GM12891 (cell line): Measurements from ENCODE around the gene WNT10A.

ENCODE experiments used
- POLR2A ChIP-seq: IDR thresholded peaks from 2 replicates; pipeline ENCODE4 v1.6.1; 2011; ENCODE audit warnings: low read depth, low read length, control low read depth
- POLR2AphosphoS5 ChIP-seq: IDR thresholded peaks from 2 replicates; pipeline ENCODE4 v1.6.1; 2011; ENCODE audit warnings: low read depth, low read length, control low read depth
- SPI1 ChIP-seq: IDR thresholded peaks from 2 replicates; pipeline ENCODE4 v1.6.1; 2011; ENCODE audit warnings: low read depth, low read length, control low read depth

DNA sequence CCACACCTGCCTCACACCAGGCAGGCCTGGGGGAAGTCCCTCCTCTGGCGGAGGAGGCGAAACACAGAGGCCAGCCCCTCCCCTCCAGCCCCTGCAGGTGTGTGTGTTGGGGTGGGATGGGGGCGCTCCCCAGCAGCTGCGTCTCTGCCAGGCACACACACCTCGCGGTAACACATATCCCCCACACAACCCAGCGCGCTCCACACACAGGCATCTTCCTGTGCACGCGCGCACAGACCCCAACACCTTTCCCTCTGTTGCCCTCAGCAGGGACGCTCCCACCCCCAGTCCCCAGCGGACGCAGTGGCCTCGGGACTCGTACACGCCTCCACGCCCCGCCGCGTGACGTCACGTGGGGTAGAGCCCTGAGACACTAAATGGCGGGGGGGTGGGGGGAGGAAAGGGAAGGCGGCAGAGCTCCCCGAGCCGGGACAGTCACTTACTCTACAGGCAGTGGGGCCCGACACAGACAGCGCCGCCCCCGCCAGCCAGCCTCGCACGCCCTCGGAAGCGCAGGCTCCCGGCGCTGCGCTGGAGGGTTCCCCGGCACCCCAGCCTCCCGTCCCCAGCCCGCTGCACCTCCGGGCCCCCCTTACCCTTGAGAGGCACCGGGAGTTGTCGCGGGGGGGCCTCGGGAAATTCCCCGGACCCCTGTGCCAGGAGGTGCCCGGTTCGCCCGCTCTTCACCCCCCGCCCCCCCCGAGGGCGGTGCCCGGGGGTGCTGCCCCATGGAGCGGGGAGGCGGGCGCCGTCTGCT lies at the start of gene WNT10A:
- TF ChIP-seq POLR2A: 0 out of 2 replicates have a peak, but pooled peaks have one; percentile 23
- TF ChIP-seq POLR2AphosphoS5: no peak
- no peak for TF ChIP-seq SPI1
